Left ventricle myocardium inferior (tissue), 1 donor: ENCODE measurements around the gene HOXA3. TPM values are rescaled to one million over a fixed set of nuclear protein-coding genes. Genes with fewer than 3 reads are reported as not detected.

Experiments used
- DNase-seq: peaks from one replicate; pipeline ENCODE4 v3.0.0-alpha.2; 2020
- H3K27ac ChIP-seq: fragments of 200-600 bp; replicated peaks from 2 replicates; pipeline ENCODE4 v1.8.0; 2021
- H3K27me3 ChIP-seq: fragments of 200-600 bp; 2 replicates; pipeline ENCODE4 v1.8.0; 2021; ENCODE audit warnings: low read depth
- H3K36me3 ChIP-seq: fragments of 200-600 bp; 2 replicates; pipeline ENCODE4 v1.8.0; 2021
- H3K4me1 ChIP-seq: fragments of 200-600 bp; 2 replicates; pipeline ENCODE4 v1.8.0; 2021
- H3K4me3 ChIP-seq: fragments of 200-600 bp; 2 replicates; pipeline ENCODE4 v1.8.0; 2021; ENCODE audit warnings: mild to moderate bottlenecking, moderate library complexity
- H3K9me3 ChIP-seq: fragments of 200-600 bp; replicated peaks from 2 replicates; pipeline ENCODE4 v1.8.0; 2021
- intact Hi-C: fragments of 100-400 bp; cut with micrococcal nuclease; formaldehyde crosslinking; loops from one replicate; pipeline ENCODE4 v1.11.0; 2022
- total RNA-seq: library from RNA; stranded (reverse); fragmentation: NEBNext Ultra II Directional; extraction: Animal tissue kit (Norgen Biotek cat#: 25700); gene quantifications from one replicate; pipeline ENCODE4 v1.2.1, GENCODE V29; 2021
- TF ChIP-seq, protein P1 (sequence below): fragments of 200-600 bp; IDR thresholded peaks from 2 replicates; pipeline ENCODE4 v1.8.0; 2021; ENCODE audit warnings: antibody characterized with exemption, mild to moderate bottlenecking, borderline replicate concordance
- donor health status: DM: no; HTN: yes; CAD: no; lungs with severe emphysema.

HOXA3 gene
- total RNA-seq, 1 donor from 2014 or later: not detected

DNA sequence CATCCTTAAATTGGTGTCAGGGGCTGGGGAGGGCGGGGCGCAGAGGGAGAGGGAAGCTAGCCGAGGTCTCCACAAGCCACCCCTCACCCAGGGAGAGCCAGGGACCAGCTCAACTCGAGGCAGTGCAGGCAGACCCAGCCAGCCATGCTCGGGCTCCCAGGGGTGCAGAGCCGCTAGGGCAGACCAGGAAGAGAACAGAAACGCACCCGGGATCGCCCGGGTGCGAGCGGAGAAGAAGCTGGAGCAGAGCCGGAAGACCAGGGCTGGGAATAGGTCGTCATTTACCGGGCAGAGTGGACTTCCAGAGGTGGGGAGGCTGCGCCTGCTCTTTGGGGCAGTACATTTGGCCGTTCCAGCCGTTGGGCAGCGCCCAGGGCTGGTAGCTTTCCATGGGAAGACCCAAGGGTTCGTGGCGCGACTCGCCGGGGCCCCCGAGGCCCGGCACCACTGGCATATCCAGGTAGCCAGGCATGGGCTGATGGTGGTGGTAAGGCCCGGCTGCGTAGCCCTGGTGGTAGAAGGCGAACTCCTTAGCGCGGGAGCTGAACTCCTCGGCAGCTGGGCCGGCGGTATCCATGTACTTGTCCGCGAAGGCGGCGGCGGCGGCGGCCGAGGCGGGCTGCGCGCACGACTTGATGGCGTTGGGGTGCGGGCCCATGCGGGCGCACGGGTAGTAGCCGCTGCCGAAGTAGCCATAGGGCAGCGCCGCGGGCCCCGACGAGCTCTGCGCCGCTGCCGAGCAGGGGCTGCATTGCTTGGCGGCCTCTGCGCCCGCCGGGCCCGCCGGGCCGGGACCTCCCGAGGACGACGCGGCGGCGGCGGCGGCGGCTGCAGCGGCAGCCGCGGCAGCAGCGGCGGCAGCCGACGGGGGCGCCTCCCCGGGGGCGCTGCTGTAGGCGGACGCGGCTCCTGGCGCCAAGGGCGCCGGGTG lies 46.8 kb upstream of the HOXA3 start:
- TF ChIP-seq, protein P1, sequence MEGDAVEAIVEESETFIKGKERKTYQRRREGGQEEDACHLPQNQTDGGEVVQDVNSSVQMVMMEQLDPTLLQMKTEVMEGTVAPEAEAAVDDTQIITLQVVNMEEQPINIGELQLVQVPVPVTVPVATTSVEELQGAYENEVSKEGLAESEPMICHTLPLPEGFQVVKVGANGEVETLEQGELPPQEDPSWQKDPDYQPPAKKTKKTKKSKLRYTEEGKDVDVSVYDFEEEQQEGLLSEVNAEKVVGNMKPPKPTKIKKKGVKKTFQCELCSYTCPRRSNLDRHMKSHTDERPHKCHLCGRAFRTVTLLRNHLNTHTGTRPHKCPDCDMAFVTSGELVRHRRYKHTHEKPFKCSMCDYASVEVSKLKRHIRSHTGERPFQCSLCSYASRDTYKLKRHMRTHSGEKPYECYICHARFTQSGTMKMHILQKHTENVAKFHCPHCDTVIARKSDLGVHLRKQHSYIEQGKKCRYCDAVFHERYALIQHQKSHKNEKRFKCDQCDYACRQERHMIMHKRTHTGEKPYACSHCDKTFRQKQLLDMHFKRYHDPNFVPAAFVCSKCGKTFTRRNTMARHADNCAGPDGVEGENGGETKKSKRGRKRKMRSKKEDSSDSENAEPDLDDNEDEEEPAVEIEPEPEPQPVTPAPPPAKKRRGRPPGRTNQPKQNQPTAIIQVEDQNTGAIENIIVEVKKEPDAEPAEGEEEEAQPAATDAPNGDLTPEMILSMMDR: no peak
- intact Hi-C loops: loop anchor here (5.0 kb wide), 1 partner anchor 878 kb away; no protein-coding TSS in a partner anchor
- Histone ChIP-seq H3K36me3 (no peaks in the 10 kb centered on the region), H3K4me3 (peak overlapping the region; percentile 43), H3K27ac (no peak overlapping the region), H3K27me3 (peaks cover 99% of the 10 kb centered on the region), H3K4me1 (peaks cover 32% of the 10 kb centered on the region), H3K9me3 (no peaks in the 10 kb centered on the region)
- no peak for DNase-seq

DNA sequence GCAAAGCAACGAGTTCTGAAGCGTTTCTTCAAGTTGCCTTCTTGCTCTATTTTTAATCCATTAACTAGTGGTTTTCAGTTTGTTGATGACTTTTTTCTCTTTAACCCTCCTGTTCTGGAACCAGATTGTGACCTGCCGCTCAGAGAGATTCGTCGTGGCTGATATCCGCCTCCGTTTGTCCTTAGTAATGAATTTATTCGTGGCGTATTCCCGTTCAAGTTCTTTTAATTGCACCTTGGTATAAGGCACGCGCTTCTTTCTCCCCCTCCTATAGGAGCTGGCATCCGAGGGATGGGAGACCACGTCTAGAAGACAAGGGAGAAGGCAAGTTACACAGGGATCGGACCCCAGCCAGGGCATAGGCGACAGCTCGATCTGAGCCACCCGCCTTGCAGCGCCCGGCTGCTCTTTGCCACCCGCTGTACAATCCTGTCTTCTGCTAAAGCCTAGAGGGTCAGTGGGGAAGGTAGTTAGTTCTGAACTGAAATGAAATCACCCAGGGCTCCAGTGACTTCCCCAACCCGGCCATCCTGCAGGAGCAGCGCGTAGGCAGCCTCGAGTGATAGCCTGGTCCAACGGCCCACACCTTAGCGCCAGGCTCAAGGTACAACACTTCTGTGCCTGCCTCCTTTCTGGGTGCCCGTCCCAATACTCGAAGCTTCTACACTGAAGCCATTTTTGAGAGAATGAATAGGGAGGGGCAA lies 45.9 kb upstream of the HOXA3 start:
- Histone ChIP-seq H3K36me3 (no peaks in the 10 kb centered on the region), H3K27ac (no peak overlapping the region), H3K27me3 (peaks cover 99% of the 10 kb centered on the region), H3K9me3 (no peaks in the 10 kb centered on the region), H3K4me1 (peaks cover 37% of the 10 kb centered on the region), H3K4me3 (peak overlapping the region; percentile 43)
- TF ChIP-seq, protein P1: no peak
- no peak for DNase-seq
- intact Hi-C loops: loop anchor here (5.0 kb wide), 1 partner anchor 879 kb away; no protein-coding TSS in a partner anchor

DNA sequence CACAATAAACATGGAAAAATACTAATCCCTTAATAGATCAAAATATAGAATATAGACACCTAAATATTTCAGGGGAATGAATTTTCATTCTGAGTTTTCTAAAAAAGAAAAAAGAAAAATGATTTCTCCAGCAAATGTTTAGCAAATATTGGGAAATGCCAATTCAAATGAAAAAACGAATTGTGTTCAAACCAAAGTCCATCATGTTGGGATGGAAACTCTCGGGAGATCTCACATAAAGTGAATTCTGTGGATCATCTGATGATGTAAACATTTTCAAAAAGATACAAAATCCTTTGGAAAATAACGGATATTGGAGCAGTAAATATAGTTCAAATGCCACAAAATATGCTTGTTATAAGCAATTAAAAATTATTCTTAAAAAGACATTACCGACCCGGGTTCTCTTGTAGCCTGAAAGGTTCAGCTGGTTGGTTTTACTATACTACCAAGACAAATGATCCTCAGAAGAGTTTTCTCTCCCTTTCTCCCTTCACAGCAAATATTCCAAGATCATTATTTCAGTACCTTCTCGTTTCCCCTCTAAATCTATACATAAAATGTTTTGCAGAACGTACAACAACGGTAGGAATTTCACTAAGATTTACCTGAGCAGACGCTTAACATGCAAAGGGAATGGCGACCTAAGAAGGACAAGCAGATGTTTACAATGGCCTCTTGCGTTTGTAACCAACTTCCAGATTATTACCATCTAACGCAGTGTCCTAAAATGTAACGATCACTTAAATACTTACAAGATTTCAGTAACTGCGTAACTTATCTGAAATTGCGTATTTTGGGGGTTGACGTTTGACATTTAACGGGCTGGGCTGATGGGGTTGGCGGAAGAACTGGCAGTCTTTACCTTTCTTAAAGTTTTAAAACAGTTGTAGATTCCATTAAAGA lies 45.0 kb upstream of the HOXA3 start:
- Histone ChIP-seq H3K9me3 (no peaks in the 10 kb centered on the region), H3K4me1 (peaks cover 45% of the 10 kb centered on the region), H3K4me3 (no peak overlapping the region), H3K27me3 (peaks cover 99% of the 10 kb centered on the region), H3K27ac (no peak overlapping the region), H3K36me3 (no peaks in the 10 kb centered on the region)
- no peak for DNase-seq
- TF ChIP-seq, protein P1: no peak
- intact Hi-C loops: loop anchor here (5.0 kb wide), 1 partner anchor 880 kb away; no protein-coding TSS in a partner anchor

DNA sequence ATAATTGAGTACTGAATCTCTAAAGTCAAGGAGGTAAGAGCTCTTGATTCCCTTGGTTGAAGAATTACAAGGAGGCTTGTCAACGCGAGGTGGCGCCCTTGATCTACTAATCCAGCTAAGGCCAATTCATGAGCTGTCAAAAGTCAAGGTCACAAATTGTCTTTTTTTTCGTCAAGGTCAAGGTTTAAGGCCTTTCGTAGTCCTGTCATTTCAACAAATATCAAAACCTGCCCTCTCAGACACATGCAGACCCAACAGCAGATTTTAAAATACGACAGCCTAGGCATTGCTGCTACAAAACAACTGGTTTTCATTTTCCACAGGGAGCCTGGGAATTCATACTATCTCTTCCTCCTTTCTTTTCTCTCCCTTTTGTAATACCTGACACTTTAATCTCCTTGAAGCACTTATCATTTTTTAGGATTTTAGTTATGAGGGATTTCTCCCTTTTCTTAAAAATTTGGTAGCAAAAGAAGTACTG lies 43.9 kb upstream of the HOXA3 start:
- H3K4me1 ChIP-seq: peaks cover 44% of the 10 kb centered on the region
- no peak overlapping the region for H3K27ac ChIP-seq
- no peaks in the 10 kb centered on the region for H3K36me3 ChIP-seq
- H3K27me3 ChIP-seq: peaks cover 99% of the 10 kb centered on the region
- H3K4me3 ChIP-seq: no peak overlapping the region
- intact Hi-C loops: loop anchor here (5.0 kb wide), 1 partner anchor 881 kb away; no protein-coding TSS in a partner anchor
- peak; percentile 83 for DNase-seq
- H3K9me3 ChIP-seq: no peaks in the 10 kb centered on the region
- TF ChIP-seq, protein P1: peak; percentile 84
